HG03457 (cell line): ENCODE data around the gene C16orf90.
"Not testable (repeated sequence)": the region's sequence is repeated elsewhere in the genome, so short reads cannot be mapped to it uniquely, and the experiment has no call there.

Experiments
- ATAC-seq: cut with Tn5 transposase; IDR thresholded peaks from one replicate; pipeline ENCODE4 v1.9.1; 2021; ENCODE audit warnings: moderate number of reproducible peaks; ENCODE audit not compliant: unreplicated experiment

The C16orf90 gene

GRCh38 chr16:3495176-3495575 lies at the start of gene C16orf90:
Gene C16orf90, minus strand, starts transcription at chr16:3495489. Its CDS starts 68 bp downstream, at chr16:3495421.
- ATAC-seq: no peak

- ATAC-seq: no peak
Observed at GRCh38 chr16:3542601-3543373, 47.5 kb upstream of the C16orf90 start.

- no peak for ATAC-seq
Observed at GRCh38 chr16:3541527-3542155, 46.4 kb upstream of the C16orf90 start.

- no peak for ATAC-seq
Observed at GRCh38 chr16:3538222-3538621, 42.9 kb upstream of the C16orf90 start.

GRCh38 chr16:3536851-3537250 lies 41.6 kb upstream of the C16orf90 start:
- ATAC-seq: no peak

GRCh38 chr16:3536271-3536731 lies 41.0 kb upstream of the C16orf90 start:
- no peak for ATAC-seq

GRCh38 chr16:3534126-3534525 lies 38.8 kb upstream of the C16orf90 start:
- no peak for ATAC-seq

GRCh38 chr16:3532741-3533140 lies 37.5 kb upstream of the C16orf90 start:
- ATAC-seq: no peak

GRCh38 chr16:3530371-3530914 lies 35.2 kb upstream of the C16orf90 start:
- ATAC-seq: no peak

GRCh38 chr16:3529175-3529574 lies 33.9 kb upstream of the C16orf90 start:
- no peak for ATAC-seq

GRCh38 chr16:3528406-3528805 lies 33.1 kb upstream of the C16orf90 start:
- no peak for ATAC-seq

GRCh38 chr16:3527216-3527829 lies 32.0 kb upstream of the C16orf90 start:
- ATAC-seq: not testable (repeated sequence)

- no peak for ATAC-seq
Observed at GRCh38 chr16:3525951-3526350, 30.7 kb upstream of the C16orf90 start.

- ATAC-seq: no peak
Observed at GRCh38 chr16:3523281-3523680, 28.0 kb upstream of the C16orf90 start.

GRCh38 chr16:3520841-3521240 lies 25.6 kb upstream of the C16orf90 start:
- no peak for ATAC-seq

- no peak for ATAC-seq
Observed at GRCh38 chr16:3520413-3520812, 25.1 kb upstream of the C16orf90 start.

- ATAC-seq: no peak
Observed at GRCh38 chr16:3519581-3519980, 24.3 kb upstream of the C16orf90 start.

GRCh38 chr16:3518986-3519348 lies 23.7 kb upstream of the C16orf90 start:
- no peak for ATAC-seq

- ATAC-seq: no peak
Observed at GRCh38 chr16:3518292-3518985, 23.1 kb upstream of the C16orf90 start.

GRCh38 chr16:3515897-3516296 lies 20.6 kb upstream of the C16orf90 start:
- no peak for ATAC-seq

GRCh38 chr16:3514621-3515020 lies 19.3 kb upstream of the C16orf90 start:
- ATAC-seq: no peak
